ENCODE measurements around the gene GPANK1.

The GPANK1 gene

DNA sequence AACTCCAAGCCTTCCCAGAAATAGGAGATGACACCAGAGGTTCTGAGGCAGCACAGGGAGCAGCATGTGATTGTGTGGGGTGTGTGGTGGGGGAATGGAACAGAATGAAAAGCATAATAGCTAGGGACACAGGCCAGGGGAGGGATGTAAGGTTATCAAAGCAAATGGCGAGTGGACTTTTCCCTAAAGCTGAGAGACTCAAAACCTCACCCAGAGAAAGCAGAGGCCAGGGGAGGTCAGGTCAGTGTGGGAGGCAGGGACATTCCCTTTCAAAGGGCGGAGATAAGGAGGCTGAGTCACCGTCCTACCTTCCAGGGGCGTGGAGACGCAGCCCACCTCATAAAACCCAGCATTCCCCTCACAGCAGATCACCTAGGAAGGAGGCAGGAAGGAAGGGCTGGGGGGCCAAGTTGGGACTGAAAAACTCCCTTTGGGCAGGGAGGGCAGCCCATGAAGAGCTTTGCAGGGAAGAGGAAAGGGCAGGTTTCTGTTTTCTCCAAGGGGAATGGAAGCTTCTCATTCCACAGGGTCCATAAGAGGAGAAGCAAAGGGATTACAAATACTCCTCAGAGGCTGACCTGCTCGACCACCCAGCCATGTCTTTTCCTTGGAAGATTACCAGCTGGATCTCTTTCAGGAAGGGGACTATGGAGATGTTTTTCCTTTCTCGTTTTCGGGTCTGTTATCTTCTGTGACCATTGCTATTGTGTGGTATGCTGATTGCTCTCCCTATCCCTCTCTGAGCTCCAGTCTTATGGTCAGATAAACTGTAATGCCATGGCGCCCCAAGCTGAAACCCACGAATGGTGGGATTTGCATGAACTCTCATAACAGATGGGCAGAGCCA lies 25.7 kb upstream of the GPANK1 start (continued):
- TF ChIP-seq, protein P1, sequence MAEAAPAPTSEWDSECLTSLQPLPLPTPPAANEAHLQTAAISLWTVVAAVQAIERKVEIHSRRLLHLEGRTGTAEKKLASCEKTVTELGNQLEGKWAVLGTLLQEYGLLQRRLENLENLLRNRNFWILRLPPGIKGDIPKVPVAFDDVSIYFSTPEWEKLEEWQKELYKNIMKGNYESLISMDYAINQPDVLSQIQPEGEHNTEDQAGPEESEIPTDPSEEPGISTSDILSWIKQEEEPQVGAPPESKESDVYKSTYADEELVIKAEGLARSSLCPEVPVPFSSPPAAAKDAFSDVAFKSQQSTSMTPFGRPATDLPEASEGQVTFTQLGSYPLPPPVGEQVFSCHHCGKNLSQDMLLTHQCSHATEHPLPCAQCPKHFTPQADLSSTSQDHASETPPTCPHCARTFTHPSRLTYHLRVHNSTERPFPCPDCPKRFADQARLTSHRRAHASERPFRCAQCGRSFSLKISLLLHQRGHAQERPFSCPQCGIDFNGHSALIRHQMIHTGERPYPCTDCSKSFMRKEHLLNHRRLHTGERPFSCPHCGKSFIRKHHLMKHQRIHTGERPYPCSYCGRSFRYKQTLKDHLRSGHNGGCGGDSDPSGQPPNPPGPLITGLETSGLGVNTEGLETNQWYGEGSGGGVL (tag by site-specific recombination; IDR thresholded peaks at IDR 0.05) = no peak
- TF ChIP-seq, protein P2, sequence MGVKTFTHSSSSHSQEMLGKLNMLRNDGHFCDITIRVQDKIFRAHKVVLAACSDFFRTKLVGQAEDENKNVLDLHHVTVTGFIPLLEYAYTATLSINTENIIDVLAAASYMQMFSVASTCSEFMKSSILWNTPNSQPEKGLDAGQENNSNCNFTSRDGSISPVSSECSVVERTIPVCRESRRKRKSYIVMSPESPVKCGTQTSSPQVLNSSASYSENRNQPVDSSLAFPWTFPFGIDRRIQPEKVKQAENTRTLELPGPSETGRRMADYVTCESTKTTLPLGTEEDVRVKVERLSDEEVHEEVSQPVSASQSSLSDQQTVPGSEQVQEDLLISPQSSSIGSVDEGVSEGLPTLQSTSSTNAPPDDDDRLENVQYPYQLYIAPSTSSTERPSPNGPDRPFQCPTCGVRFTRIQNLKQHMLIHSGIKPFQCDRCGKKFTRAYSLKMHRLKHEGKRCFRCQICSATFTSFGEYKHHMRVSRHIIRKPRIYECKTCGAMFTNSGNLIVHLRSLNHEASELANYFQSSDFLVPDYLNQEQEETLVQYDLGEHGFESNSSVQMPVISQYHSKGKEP (tag by site-specific recombination; IDR thresholded peaks at IDR 0.05) = no peak
- no peak for TF ChIP-seq ZNF660 (tag by site-specific recombination; IDR thresholded peaks at IDR 0.05)
- TF ChIP-seq OSR2 (tag by site-specific recombination; IDR thresholded peaks at IDR 0.05) = no peak
- no peak for TF ChIP-seq SALL2 (tag by site-specific recombination; IDR thresholded peaks at IDR 0.05; ENCODE audit: borderline replicate concordance)
- TF ChIP-seq YY1 (tag by site-specific recombination; IDR thresholded peaks at IDR 0.05) = no peak
- no peak for TF ChIP-seq ZNF600 (tag by site-specific recombination; IDR thresholded peaks at IDR 0.05)
- TF ChIP-seq ZXDB (tag by site-specific recombination; IDR thresholded peaks at IDR 0.05) = no peak
- TF ChIP-seq ZNF16 (tag by site-specific recombination; IDR thresholded peaks at IDR 0.05; ENCODE audit: low read depth) = no peak
- TF ChIP-seq SP2 (tag by site-specific recombination; IDR thresholded peaks at IDR 0.05) = peak; percentile 25; the same call in 1 of the 2 replicates
- TF ChIP-seq, protein P3, sequence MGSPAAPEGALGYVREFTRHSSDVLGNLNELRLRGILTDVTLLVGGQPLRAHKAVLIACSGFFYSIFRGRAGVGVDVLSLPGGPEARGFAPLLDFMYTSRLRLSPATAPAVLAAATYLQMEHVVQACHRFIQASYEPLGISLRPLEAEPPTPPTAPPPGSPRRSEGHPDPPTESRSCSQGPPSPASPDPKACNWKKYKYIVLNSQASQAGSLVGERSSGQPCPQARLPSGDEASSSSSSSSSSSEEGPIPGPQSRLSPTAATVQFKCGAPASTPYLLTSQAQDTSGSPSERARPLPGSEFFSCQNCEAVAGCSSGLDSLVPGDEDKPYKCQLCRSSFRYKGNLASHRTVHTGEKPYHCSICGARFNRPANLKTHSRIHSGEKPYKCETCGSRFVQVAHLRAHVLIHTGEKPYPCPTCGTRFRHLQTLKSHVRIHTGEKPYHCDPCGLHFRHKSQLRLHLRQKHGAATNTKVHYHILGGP (tag by site-specific recombination; IDR thresholded peaks at IDR 0.05) = no peak
- TF ChIP-seq WT1 (tag by site-specific recombination; IDR thresholded peaks at IDR 0.05) = peak; percentile 89
- no peak for TF ChIP-seq ZNF747 (tag by site-specific recombination; IDR thresholded peaks at IDR 0.05)
- peak; percentile 41; the same call in 1 of the 2 replicates for TF ChIP-seq GLIS2 (tag by site-specific recombination; IDR thresholded peaks at IDR 0.05)
- TF ChIP-seq SP7 (tag by site-specific recombination; IDR thresholded peaks at IDR 0.05) = peak; percentile 73
- no peak for TF ChIP-seq ZBTB8A (tag by site-specific recombination; IDR thresholded peaks at IDR 0.05)
- no peak for TF ChIP-seq ZNF558 (tag by site-specific recombination; IDR thresholded peaks at IDR 0.05)
- TF ChIP-seq, protein P4, sequence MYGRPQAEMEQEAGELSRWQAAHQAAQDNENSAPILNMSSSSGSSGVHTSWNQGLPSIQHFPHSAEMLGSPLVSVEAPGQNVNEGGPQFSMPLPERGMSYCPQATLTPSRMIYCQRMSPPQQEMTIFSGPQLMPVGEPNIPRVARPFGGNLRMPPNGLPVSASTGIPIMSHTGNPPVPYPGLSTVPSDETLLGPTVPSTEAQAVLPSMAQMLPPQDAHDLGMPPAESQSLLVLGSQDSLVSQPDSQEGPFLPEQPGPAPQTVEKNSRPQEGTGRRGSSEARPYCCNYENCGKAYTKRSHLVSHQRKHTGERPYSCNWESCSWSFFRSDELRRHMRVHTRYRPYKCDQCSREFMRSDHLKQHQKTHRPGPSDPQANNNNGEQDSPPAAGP (tag by site-specific recombination; IDR thresholded peaks at IDR 0.05) = peak; percentile 87
- TF ChIP-seq, protein P5, sequence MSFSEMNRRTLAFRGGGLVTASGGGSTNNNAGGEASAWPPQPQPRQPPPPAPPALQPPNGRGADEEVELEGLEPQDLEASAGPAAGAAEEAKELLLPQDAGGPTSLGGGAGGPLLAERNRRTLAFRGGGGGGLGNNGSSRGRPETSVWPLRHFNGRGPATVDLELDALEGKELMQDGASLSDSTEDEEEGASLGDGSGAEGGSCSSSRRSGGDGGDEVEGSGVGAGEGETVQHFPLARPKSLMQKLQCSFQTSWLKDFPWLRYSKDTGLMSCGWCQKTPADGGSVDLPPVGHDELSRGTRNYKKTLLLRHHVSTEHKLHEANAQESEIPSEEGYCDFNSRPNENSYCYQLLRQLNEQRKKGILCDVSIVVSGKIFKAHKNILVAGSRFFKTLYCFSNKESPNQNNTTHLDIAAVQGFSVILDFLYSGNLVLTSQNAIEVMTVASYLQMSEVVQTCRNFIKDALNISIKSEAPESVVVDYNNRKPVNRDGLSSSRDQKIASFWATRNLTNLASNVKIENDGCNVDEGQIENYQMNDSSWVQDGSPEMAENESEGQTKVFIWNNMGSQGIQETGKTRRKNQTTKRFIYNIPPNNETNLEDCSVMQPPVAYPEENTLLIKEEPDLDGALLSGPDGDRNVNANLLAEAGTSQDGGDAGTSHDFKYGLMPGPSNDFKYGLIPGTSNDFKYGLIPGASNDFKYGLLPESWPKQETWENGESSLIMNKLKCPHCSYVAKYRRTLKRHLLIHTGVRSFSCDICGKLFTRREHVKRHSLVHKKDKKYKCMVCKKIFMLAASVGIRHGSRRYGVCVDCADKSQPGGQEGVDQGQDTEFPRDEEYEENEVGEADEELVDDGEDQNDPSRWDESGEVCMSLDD (tag by site-specific recombination; IDR thresholded peaks at IDR 0.05) = no peak
- peak; percentile 90 for TF ChIP-seq ZFHX2 (tag by site-specific recombination; conservative IDR thresholded peaks at IDR 0.05)
- TF ChIP-seq ZNF629 (tag by site-specific recombination; IDR thresholded peaks at IDR 0.05) = no peak
- no peak for TF ChIP-seq ZSCAN30 (tag by site-specific recombination; IDR thresholded peaks at IDR 0.05)
- no peak for TF ChIP-seq ZNF114 (tag by site-specific recombination; IDR thresholded peaks at IDR 0.05)
- TF ChIP-seq KLF16 (tag by site-specific recombination; IDR thresholded peaks at IDR 0.05) = 0 out of 2 replicates have a peak, but pooled peaks have one; percentile 51
- no peak for TF ChIP-seq ZNF473 (tag by site-specific recombination; IDR thresholded peaks at IDR 0.05)
- TF ChIP-seq ZNF530 (tag by site-specific recombination; IDR thresholded peaks at IDR 0.05; ENCODE audit: low read depth) = no peak
- no peak for TF ChIP-seq KLF9 (tag by site-specific recombination; IDR thresholded peaks at IDR 0.05; ENCODE audit: low read depth)
- TF ChIP-seq ZNF560 (tag by site-specific recombination; IDR thresholded peaks at IDR 0.05; ENCODE audit: borderline replicate concordance) = no peak
- TF ChIP-seq PRDM1 (tag by site-specific recombination; IDR thresholded peaks at IDR 0.05) = peak; percentile 83
- peak; percentile 93 for TF ChIP-seq KLF1 (tag by site-specific recombination; IDR thresholded peaks at IDR 0.05)
- TF ChIP-seq ZBTB7A (tag by site-specific recombination; IDR thresholded peaks at IDR 0.05; ENCODE audit: low read depth) = no peak

All from HEK293 (cell line).